Fibroblast of lung (primary cell): ENCODE results near the gene MBD1. TPM values are rescaled to one million over a fixed set of nuclear protein-coding genes. Genes with fewer than 3 reads are reported as not detected.

Experiments
- DNase-seq, 2 donors: peaks; one replicate each; pipeline versions ENCODE4 v3.0.0 to v3.0.0-alpha.2; 2010; ENCODE audit warnings: low read depth in 2 of 2
- H2AFZ ChIP-seq: 2 replicates; pipeline ENCODE4 v1.5.1; 2012; ENCODE audit warnings: low read length, control low read depth, inconsistent platforms
- H3K27ac ChIP-seq: 2 replicates; pipeline ENCODE4 v1.5.1; 2011; ENCODE audit warnings: low read length, control low read depth; ENCODE audit not compliant: insufficient read depth
- H3K27me3 ChIP-seq: 2 replicates; pipeline ENCODE4 v1.5.1; 2011; ENCODE audit warnings: mild to moderate bottlenecking, low read length; ENCODE audit not compliant: control insufficient read depth, insufficient read depth
- H3K36me3 ChIP-seq: 2 replicates; pipeline ENCODE4 v1.5.1; 2011; ENCODE audit warnings: low read length; ENCODE audit not compliant: control insufficient read depth, insufficient read depth
- H3K4me1 ChIP-seq: 2 replicates; pipeline ENCODE4 v1.5.1; 2011; ENCODE audit warnings: low read length; ENCODE audit not compliant: control insufficient read depth, insufficient read depth; ENCODE audit errors: extremely low read depth
- H3K4me2 ChIP-seq: 2 replicates; pipeline ENCODE4 v1.5.1; 2011; ENCODE audit warnings: low read length, control low read depth; ENCODE audit not compliant: insufficient read depth; ENCODE audit errors: extremely low read depth
- H3K4me3 ChIP-seq, 4 experiments: fragments of 200-600 bp in 1 of 4; sonication (generic) in 1 of 4; replicated peaks in 1 of 4; 2 replicates each; pipeline ENCODE4 v1.5.1; 2011 to 2016; ENCODE audit warnings: low read length in 4 of 4, low read depth in 3 of 4, mild to moderate bottlenecking in 3 of 4, control low read depth in 2 of 4, inconsistent platforms in 1 of 4, mixed read lengths in 1 of 4; ENCODE audit not compliant: insufficient read depth in 1 of 4; ENCODE audit errors: control extremely low read depth in 1 of 4
- H3K79me2 ChIP-seq: 2 replicates; pipeline ENCODE4 v1.5.1; 2012; ENCODE audit warnings: mild to moderate bottlenecking, low read length, inconsistent platforms; ENCODE audit not compliant: control insufficient read depth, insufficient read depth
- H3K9ac ChIP-seq: 2 replicates; pipeline ENCODE4 v1.5.1; 2011; ENCODE audit warnings: mild to moderate bottlenecking, low read length, control low read depth; ENCODE audit not compliant: insufficient read depth
- H3K9me3 ChIP-seq: 2 replicates; pipeline ENCODE4 v1.5.1; 2012; ENCODE audit warnings: low read depth, low read length; ENCODE audit not compliant: control insufficient read depth, insufficient read depth
- H4K20me1 ChIP-seq: 2 replicates; pipeline ENCODE4 v1.5.1; 2011; ENCODE audit warnings: low read length; ENCODE audit not compliant: control insufficient read depth, insufficient read depth; ENCODE audit errors: extremely low read depth
- CTCF ChIP-seq, 2 donors: IDR thresholded peaks in 1 of 2; conservative IDR thresholded peaks in 1 of 2; 1 replicate in 1 of 2; 2 replicates in 1 of 2; pipeline ENCODE4 v1.5.1; 2011 to 2012; ENCODE audit warnings: low read length in 2 of 2, control low read depth in 1 of 2, inconsistent platforms in 1 of 2, low read depth in 1 of 2, mild to moderate bottlenecking in 1 of 2
- EZH2 ChIP-seq: IDR thresholded peaks from 2 replicates; pipeline ENCODE4 v1.5.1; 2012; ENCODE audit warnings: low read length, control low read depth, mild to moderate bottlenecking; ENCODE audit errors: missing control alignments
- polyA plus RNA-seq, 2 donors: library from polyadenylated mRNA; depleted of rRNA in 1 of 2; stranded (reverse) in 1 of 2; unstranded in 1 of 2; fragments of >200 nt; gene quantifications; 2 replicates each; pipeline ENCODE4 v1.2.1, GENCODE V29; 2011 to 2012; ENCODE audit warnings: missing spikeins in 1 of 2
- total RNA-seq: library from RNA; depleted of rRNA; stranded (reverse); fragments of >200 nt; gene quantifications from 2 replicates; pipeline ENCODE4 v1.2.1, GENCODE V29; 2014

Gene MBD1
- total and polyA plus RNA-seq, 2 donors (not counting 1 experiment from before 2014, with no cell fraction given) = 31.1 to 53.3 TPM

- Histone ChIP-seq H3K4me1 (peaks cover 3% of the 10 kb centered on the region), H3K27ac (no peak overlapping the region), H3K9me3 (no peaks in the 10 kb centered on the region), H3K4me2 (peak overlapping the region; percentile 77), H2AFZ (peak overlapping the region; percentile 4), H3K9ac (peak overlapping the region; percentile 17), H4K20me1 (no peaks in the 10 kb centered on the region), H3K4me3 (peak overlapping the region; percentile 6 to 72 (median 54)), H3K36me3 (no peaks in the 10 kb centered on the region), H3K27me3 (peaks cover 2% of the 10 kb centered on the region), H3K79me2 (no peaks in the 10 kb centered on the region)
- no peak for TF ChIP-seq CTCF (conservative IDR thresholded peaks at IDR 0.05 in 1 of 2, IDR thresholded peaks at IDR 0.05 in 1 of 2; ENCODE audit: low read depth in 1 of 2, low read length in 2 of 2)
- TF ChIP-seq EZH2 = no peak
- DNase-seq = no peak
Measured at GRCh38 chr18:50307400-50307737, 26.0 kb upstream of the MBD1 start.

- Histone ChIP-seq H3K9ac (no peak overlapping the region), H3K27ac (no peak overlapping the region), H2AFZ (peak overlapping the region; percentile 4), H3K79me2 (no peaks in the 10 kb centered on the region), H3K4me1 (peaks cover 3% of the 10 kb centered on the region), H3K9me3 (no peaks in the 10 kb centered on the region), H3K36me3 (no peaks in the 10 kb centered on the region), H3K4me3 (peak overlapping the region in 2 of 4 experiments; percentile 64 to 72), H3K4me2 (peak overlapping the region; percentile 77), H4K20me1 (no peaks in the 10 kb centered on the region), H3K27me3 (peaks cover 2% of the 10 kb centered on the region)
- TF ChIP-seq CTCF (conservative IDR thresholded peaks at IDR 0.05 in 1 of 2, IDR thresholded peaks at IDR 0.05 in 1 of 2; ENCODE audit: low read depth in 1 of 2, low read length in 2 of 2) (no peak), EZH2 (no peak)
- DNase-seq = peak; percentile 4 to 91
Measured at GRCh38 chr18:50306944-50307343, 25.6 kb upstream of the MBD1 start.

GRCh38 chr18:50301074-50301473, 19.8 kb upstream of the MBD1 start:
- no peak overlapping the region for H3K9ac ChIP-seq
- H3K4me1 ChIP-seq = no peaks in the 10 kb centered on the region
- H2AFZ ChIP-seq = no peak overlapping the region
- DNase-seq = no peak
- no peak overlapping the region for H3K4me3 ChIP-seq
- H4K20me1 ChIP-seq = no peaks in the 10 kb centered on the region
- peaks cover 6% of the 10 kb centered on the region for H3K27me3 ChIP-seq
- no peaks in the 10 kb centered on the region for H3K79me2 ChIP-seq
- no peak overlapping the region for H3K27ac ChIP-seq
- no peaks in the 10 kb centered on the region for H3K9me3 ChIP-seq
- no peak overlapping the region for H3K4me2 ChIP-seq
- no peak for TF ChIP-seq CTCF (conservative IDR thresholded peaks at IDR 0.05 in 1 of 2, IDR thresholded peaks at IDR 0.05 in 1 of 2; ENCODE audit: low read depth in 1 of 2, low read length in 2 of 2)
- TF ChIP-seq EZH2 = no peak
- no peaks in the 10 kb centered on the region for H3K36me3 ChIP-seq
